Measurements from ENCODE around the gene RELN. TPM values are rescaled to one million over a fixed set of nuclear protein-coding genes. Genes with fewer than 3 reads are reported as not detected.

Gene RELN
- total RNA-seq, 2 experiments from 2014 or later: not detected

DNA sequence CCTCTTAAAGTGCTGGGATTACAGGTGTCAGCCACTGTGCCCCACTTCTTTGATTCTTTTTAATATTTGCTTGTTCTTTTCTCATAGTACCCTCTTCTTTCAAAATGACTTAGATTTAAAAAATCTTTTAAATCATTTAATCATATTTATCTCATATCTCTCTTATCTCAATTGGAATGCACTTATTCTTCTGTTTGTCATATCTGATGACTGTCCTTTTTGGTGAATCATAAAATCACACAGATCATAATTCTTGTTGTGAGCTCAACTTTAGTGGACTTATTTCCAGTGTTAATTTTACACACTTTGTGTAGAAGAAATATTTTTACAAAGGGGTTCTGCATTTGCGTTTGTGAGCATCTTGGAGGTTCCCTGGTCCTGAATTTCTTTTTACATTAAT is 323.1 kb downstream of the RELN start:
- no peak for DNase-seq

DNA sequence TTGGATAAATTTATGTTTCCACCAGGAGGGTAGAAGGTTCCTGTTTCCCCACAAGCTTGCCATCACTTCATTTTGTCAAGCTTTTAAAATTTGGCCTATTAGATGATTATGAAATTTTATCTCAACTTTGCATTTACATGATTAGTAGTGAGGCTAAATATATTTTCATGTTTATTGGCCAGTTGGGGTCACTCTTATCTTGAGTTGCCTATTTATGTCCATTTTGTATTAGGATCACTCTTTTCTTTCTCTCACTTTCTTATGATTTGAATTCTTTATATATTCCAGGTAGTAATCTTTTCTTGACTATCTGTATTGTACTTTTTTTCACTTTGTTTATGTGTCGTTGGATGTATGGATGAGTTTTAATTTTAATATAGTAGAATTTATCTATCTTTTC is 324.9 kb downstream of the RELN start:
- no peak for ATAC-seq (ENCODE audit: poor library complexity)
- POLR2A ChIA-PET: no interaction called here

More for the DNA sequence above, 323.1 kb downstream of the RELN start:
- CTCF ChIA-PET: no interaction called here
- intact Hi-C loops (cut with DNase I, micrococcal nuclease): no loop called here
- Mint-ChIP-seq H3K4me3 (no peak overlapping the region), H3K9me3 (no peaks in the 10 kb centered on the region), H3K4me1 (ENCODE audit: low read depth) (no peaks in the 10 kb centered on the region), H3K36me3 (ENCODE audit: low read depth) (no peaks in the 10 kb centered on the region), H3K27me3 (peaks cover 10% of the 10 kb centered on the region), H3K27ac (no peak overlapping the region)
- TF ChIP-seq, protein P1, sequence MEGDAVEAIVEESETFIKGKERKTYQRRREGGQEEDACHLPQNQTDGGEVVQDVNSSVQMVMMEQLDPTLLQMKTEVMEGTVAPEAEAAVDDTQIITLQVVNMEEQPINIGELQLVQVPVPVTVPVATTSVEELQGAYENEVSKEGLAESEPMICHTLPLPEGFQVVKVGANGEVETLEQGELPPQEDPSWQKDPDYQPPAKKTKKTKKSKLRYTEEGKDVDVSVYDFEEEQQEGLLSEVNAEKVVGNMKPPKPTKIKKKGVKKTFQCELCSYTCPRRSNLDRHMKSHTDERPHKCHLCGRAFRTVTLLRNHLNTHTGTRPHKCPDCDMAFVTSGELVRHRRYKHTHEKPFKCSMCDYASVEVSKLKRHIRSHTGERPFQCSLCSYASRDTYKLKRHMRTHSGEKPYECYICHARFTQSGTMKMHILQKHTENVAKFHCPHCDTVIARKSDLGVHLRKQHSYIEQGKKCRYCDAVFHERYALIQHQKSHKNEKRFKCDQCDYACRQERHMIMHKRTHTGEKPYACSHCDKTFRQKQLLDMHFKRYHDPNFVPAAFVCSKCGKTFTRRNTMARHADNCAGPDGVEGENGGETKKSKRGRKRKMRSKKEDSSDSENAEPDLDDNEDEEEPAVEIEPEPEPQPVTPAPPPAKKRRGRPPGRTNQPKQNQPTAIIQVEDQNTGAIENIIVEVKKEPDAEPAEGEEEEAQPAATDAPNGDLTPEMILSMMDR (IDR thresholded peaks at IDR 0.05): no peak
- POLR2A ChIA-PET: no interaction called here
- ATAC-seq (ENCODE audit: poor library complexity): no peak
- Histone ChIP-seq H3K9me3 (ENCODE audit: control insufficient read depth in 1 of 2, insufficient read depth in 1 of 2, low read length in 2 of 2) (no peaks in the 10 kb centered on the region), H3K4me1 (ENCODE audit: insufficient read depth, low read length) (no peaks in the 10 kb centered on the region), H3K4me3 (ENCODE audit: low read length) (no peak overlapping the region), H3K27ac (ENCODE audit: low read depth in 1 of 2, low read length in 2 of 2) (no peak overlapping the region), H3K36me3 (ENCODE audit: insufficient read depth, low read length) (no peaks in the 10 kb centered on the region), H3K27me3 (ENCODE audit: control insufficient read depth in 1 of 2, insufficient read depth in 2 of 2, low read length in 2 of 2) (no peaks in the 10 kb centered on the region)

DNA sequence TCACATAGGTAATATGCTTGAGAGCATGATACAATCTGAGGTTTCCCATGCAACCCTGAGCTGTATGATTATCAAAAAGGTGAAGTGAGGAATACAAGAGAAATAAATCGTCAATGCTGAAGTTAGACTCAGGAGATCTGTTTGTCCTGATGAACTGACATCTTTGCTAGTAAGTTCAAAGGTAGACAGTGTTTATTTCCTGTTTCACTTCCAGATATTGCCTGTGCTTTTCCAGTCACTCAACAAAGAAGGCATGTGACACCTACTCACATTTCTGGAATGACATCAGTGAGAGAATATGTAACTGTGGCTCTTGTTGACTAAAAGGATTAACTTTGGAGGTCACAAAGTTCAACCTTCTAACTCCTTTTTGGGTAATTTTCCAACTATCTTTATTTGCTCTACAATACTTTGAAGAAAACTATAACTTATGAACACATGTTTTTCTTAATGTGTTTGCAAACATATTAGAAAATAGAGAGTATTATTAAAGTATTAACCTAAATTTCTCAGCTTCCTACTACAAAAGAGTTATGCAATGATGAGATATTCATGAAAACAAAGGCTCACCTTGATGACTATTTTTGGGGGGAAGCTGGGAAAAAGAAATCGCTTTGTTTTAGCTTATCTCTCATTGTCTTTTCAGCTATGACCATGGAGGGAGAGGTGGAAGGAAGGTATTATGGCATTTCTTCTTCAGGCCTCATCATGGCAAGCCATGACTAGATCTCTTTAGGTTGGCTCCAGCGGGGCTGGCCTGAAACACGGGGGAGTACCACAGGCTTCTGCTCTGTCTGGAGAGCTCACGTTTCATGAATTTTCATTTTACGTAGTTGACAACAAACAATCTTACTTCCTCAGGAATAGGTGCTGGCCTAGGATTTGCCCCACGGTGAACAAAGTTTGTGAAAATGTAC is 328.7 kb downstream of the RELN start:
- Mint-ChIP-seq H3K4me3 (no peak overlapping the region), H3K27ac (no peak overlapping the region), H3K27me3 (no peaks in the 10 kb centered on the region), H3K9me3 (no peaks in the 10 kb centered on the region), H3K36me3 (ENCODE audit: low read depth) (no peaks in the 10 kb centered on the region), H3K4me1 (ENCODE audit: low read depth) (no peaks in the 10 kb centered on the region)
- Histone ChIP-seq H3K27ac (ENCODE audit: low read depth in 1 of 2, low read length in 2 of 2) (no peak overlapping the region), H3K4me1 (ENCODE audit: insufficient read depth, low read length) (no peaks in the 10 kb centered on the region), H3K4me3 (ENCODE audit: low read length) (no peak overlapping the region), H3K9me3 (ENCODE audit: control insufficient read depth in 1 of 2, insufficient read depth in 1 of 2, low read length in 2 of 2) (no peaks in the 10 kb centered on the region), H3K27me3 (ENCODE audit: control insufficient read depth in 1 of 2, insufficient read depth in 2 of 2, low read length in 2 of 2) (no peaks in the 10 kb centered on the region), H3K36me3 (ENCODE audit: insufficient read depth, low read length) (no peaks in the 10 kb centered on the region)
- DNase-seq (no peak), ATAC-seq (ENCODE audit: poor library complexity) (no peak)
- ChIA-PET POLR2A (no interaction called here), CTCF (no interaction called here)
- intact Hi-C loops (cut with DNase I, micrococcal nuclease): no loop called here
- TF ChIP-seq, protein P1 (IDR thresholded peaks at IDR 0.05): no peak

More for the DNA sequence above, 324.9 kb downstream of the RELN start:
- intact Hi-C loops (cut with DNase I, micrococcal nuclease): no loop called here
- Histone ChIP-seq H3K4me3 (ENCODE audit: low read length) (no peak overlapping the region), H3K4me1 (ENCODE audit: insufficient read depth, low read length) (no peaks in the 10 kb centered on the region), H3K27me3 (ENCODE audit: control insufficient read depth in 1 of 2, insufficient read depth in 2 of 2, low read length in 2 of 2) (no peaks in the 10 kb centered on the region), H3K9me3 (ENCODE audit: control insufficient read depth in 1 of 2, insufficient read depth in 1 of 2, low read length in 2 of 2) (no peaks in the 10 kb centered on the region), H3K36me3 (ENCODE audit: insufficient read depth, low read length) (no peaks in the 10 kb centered on the region), H3K27ac (ENCODE audit: low read depth in 1 of 2, low read length in 2 of 2) (no peak overlapping the region)
- CTCF ChIA-PET: no interaction called here
- DNase-seq: no peak
- TF ChIP-seq, protein P1 (IDR thresholded peaks at IDR 0.05): no peak
- Mint-ChIP-seq H3K27me3 (peaks cover 7% of the 10 kb centered on the region), H3K27ac (no peak overlapping the region), H3K36me3 (ENCODE audit: low read depth) (no peaks in the 10 kb centered on the region), H3K4me1 (ENCODE audit: low read depth) (no peaks in the 10 kb centered on the region), H3K4me3 (no peak overlapping the region), H3K9me3 (no peaks in the 10 kb centered on the region)

Measured in CD4-positive, alpha-beta T cell (primary cell).